H1 (cell line): ENCODE measurements around the gene OCSTAMP. TPM values are rescaled to one million over a fixed set of nuclear protein-coding genes. Genes with fewer than 3 reads are reported as not detected.

Source experiments
- ATF2 ChIP-seq: IDR thresholded peaks from 2 replicates; pipeline ENCODE4 v1.6.1; 2012; ENCODE audit warnings: low read length, inconsistent platforms
- CBX5 ChIP-seq: fragments of 300-800, 300-1000 bp; sonication (generic); IDR thresholded peaks from 2 replicates; pipeline ENCODE4 v1.7.1; 2016; ENCODE audit warnings: antibody characterized with exemption, low read length, low read depth
- E2F6 ChIP-seq: IDR thresholded peaks from 2 replicates; pipeline ENCODE4 v1.6.1; 2012; ENCODE audit warnings: inconsistent platforms
- JUND ChIP-seq: IDR thresholded peaks from 2 replicates; pipeline ENCODE4 v1.6.1; 2011; ENCODE audit warnings: mild to moderate bottlenecking, improper control_type of control experiment, low read length
- RAD21 ChIP-seq, 2 experiments: IDR thresholded peaks in 1 of 2; conservative IDR thresholded peaks in 1 of 2; 2 replicates each; pipeline ENCODE4 v1.6.1; 2011; ENCODE audit warnings: low read depth in 2 of 2, low read length in 2 of 2, improper control_type of control experiment in 1 of 2, inconsistent platforms in 1 of 2, mild to moderate bottlenecking in 1 of 2, moderate library complexity in 1 of 2
- RBBP5 ChIP-seq: IDR thresholded peaks from 2 replicates; pipeline ENCODE4 v1.7.1; 2012; ENCODE audit warnings: low read depth, mild to moderate bottlenecking, inconsistent platforms, low read length, moderate library complexity, borderline replicate concordance
- SIN3A ChIP-seq, 2 experiments: IDR thresholded peaks in 1 of 2; conservative IDR thresholded peaks in 1 of 2; 2 replicates each; pipeline ENCODE4 v1.6.1; 2011 to 2012; ENCODE audit warnings: low read length in 2 of 2, improper control_type of control experiment in 1 of 2, low read depth in 1 of 2, mild to moderate bottlenecking in 1 of 2
- YY1 ChIP-seq: IDR thresholded peaks from 2 replicates; pipeline ENCODE4 v1.6.1; 2011; ENCODE audit warnings: low read depth, mild to moderate bottlenecking, low read length
- polyA plus RNA-seq, 7 experiments: library from polyadenylated mRNA; depleted of rRNA in 3 of 7; stranded (reverse) in 5 of 7; unstranded in 2 of 7; fragments of >200 nt in 5 of 7; fragments of 200-250 nt in 2 of 7; gene quantifications; 1 replicate in 5 of 7; 2 replicates in 1 of 7; 4 replicates in 1 of 7; pipeline versions ENCODE4 v1.2.1 to v1.2.3, GENCODE V29; 2011 to 2013; ENCODE audit warnings: missing spikeins in 2 of 7, mixed read lengths in 2 of 7
- total RNA-seq: library from RNA; stranded (reverse); fragmentation: NEBNext Ultra II Directional; extraction: Animal tissue kit (Norgen Biotek cat#: 25700); gene quantifications from 2 replicates; pipeline ENCODE4 v1.2.1, GENCODE V29; 2021

The OCSTAMP gene
- total and polyA plus RNA-seq, 2 of the 8 experiments (the other 6 are each of a cell fraction or from before 2014, with no cell fraction given) = 0.09 to 0.13 TPM

- TF ChIP-seq SIN3A (conservative IDR thresholded peaks at IDR 0.05 in 1 of 2, IDR thresholded peaks at IDR 0.05 in 1 of 2; ENCODE audit: low read depth in 1 of 2, low read length in 2 of 2) (no peak), YY1 (no peak), CBX5 (no peak), E2F6 (no peak), ATF2 (no peak), RAD21 (IDR thresholded peaks at IDR 0.05 in 1 of 2, conservative IDR thresholded peaks at IDR 0.05 in 1 of 2; ENCODE audit: low read depth in 2 of 2, low read length in 2 of 2) (no peak), JUND (no peak), RBBP5 (no peak)
These were observed 23.5 kb upstream of the OCSTAMP start (continued) for GRCh38 chr20:46573788-46574584.
